ENCODE measurements around the gene DCTN2.
"Not testable (repeated sequence)": the region's sequence is repeated elsewhere in the genome, so short reads cannot be mapped to it uniquely, and the experiment has no call there.

Gene DCTN2

GRCh38 chr12:57513677-57514076 is 33.3 kb downstream of the DCTN2 start:
- DNase-seq = not testable (repeated sequence)

DNA sequence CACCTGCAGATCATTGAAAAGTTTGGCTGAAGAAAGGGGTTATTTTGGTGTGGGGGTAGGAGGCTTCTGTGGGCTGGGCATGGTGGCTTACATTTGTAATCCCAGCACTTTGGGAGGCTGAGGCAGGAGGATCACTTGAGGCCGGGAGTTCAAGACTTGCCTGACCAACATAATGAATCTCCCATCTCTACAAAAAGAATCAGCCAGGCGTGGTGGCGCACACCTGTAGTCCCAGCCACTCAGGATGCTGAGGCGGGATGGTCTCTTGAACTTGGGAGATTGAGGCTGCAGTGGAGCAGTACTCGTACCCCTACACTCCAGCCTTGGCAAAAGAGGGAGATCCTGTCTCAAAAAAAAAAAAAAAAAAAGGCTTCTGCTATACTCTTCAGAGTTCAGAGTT is 33.7 kb downstream of the DCTN2 start:
- DNase-seq = no peak

DNA sequence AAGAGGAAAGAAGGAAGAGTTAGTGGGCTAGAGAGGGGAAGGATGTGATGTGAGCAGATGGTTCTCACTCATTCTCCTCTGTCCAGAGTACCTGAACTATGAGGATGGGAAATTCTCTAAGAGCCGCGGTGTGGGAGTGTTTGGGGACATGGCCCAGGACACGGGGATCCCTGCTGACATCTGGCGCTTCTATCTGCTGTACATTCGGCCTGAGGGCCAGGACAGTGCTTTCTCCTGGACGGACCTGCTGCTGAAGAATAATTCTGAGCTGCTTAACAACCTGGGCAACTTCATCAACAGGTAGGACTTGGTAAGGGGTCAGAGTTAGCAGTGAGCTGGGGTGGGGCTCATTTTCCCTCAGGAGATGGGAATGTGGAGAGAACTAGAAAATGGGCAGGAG is 34.3 kb downstream of the DCTN2 start:
- DNase-seq = no peak

GRCh38 chr12:57511588-57512325 is 35.2 kb downstream of the DCTN2 start:
- no peak for DNase-seq

GRCh38 chr12:57511161-57511560 is 35.8 kb downstream of the DCTN2 start:
- no peak for DNase-seq

DNA sequence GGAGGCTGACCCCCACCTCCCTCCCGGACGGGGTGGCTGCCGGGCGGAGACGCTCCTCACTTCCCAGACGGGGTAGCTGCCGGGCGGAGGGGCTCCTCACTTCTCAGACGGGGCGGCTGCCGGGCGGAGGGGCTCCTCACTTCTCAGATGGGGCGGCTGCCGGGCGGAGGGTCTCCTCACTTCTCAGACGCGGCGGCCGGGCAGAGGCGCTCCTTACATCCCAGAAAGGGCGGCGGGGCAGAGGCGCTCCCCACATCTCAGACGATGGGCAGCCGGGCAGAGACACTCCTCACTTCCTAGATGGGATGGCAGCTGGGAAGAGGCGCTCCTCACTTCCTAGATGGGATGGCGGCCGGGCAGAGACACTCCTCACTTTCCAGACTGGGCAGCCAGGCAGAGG is 39.2 kb downstream of the DCTN2 start:
- not testable (repeated sequence) for DNase-seq

DNA sequence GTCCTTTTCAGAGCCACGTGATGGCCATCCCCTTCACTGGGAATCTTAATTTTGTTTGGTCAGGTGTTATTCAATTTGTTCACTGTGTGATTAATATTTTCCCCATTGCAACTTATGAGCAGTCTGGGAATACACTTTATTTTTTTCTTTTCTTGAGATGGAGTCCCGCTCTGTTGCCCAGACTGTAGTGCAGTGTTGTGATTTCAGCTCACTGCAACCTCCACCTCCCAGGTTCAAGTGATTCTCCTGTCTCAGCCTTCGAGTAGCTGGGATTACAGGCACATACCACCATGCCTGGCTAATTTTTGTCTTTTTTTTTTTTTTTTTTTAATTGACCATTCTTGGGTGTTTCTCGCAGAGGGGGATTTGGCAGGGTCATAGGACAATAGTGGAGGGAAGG is 40.5 kb downstream of the DCTN2 start:
- DNase-seq = not testable (repeated sequence)

GRCh38 chr12:57502311-57502969 is 44.6 kb downstream of the DCTN2 start:
- not testable (repeated sequence) for DNase-seq

- no peak for DNase-seq
Measured at GRCh38 chr12:57500213-57500612, 46.8 kb downstream of the DCTN2 start.

DNA sequence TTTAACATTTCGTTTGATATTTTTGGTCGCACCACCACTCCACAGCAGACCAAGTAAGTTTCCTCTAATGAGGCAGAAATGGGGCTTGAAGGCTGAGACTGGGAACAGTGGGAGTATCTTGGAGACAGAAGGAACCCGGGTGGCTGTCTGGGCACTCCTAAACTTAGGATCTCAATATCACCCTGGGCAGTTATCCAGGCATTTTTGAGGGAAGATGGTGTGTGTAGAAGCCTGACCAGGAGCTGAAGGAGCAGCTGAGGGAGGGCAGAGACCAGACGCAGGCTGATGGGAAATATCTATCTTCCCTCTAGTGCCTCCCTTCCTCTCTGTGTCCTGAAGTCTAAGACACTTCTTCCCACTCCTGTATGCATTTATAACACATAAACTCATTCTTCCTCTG is 48.4 kb downstream of the DCTN2 start:
- DNase-seq = no peak

DNA sequence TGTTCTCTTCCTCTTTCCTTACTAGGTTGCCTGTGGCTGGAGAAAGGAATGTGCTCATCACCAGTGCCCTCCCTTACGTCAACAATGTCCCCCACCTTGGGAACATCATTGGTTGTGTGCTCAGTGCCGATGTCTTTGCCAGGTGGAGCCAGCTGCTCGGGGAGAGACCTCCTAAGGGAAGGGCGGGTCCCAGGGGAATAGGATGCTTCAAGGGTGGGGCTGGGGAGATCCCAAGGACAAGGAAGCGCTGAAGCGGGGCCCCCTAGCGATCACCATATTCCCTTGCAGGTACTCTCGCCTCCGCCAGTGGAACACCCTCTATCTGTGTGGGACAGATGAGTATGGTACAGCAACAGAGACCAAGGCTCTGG is 48.9 kb downstream of the DCTN2 start:
- no peak for DNase-seq

- DNase-seq = no peak
Measured at GRCh38 chr12:57497223-57498131, 49.5 kb downstream of the DCTN2 start.

DNA sequence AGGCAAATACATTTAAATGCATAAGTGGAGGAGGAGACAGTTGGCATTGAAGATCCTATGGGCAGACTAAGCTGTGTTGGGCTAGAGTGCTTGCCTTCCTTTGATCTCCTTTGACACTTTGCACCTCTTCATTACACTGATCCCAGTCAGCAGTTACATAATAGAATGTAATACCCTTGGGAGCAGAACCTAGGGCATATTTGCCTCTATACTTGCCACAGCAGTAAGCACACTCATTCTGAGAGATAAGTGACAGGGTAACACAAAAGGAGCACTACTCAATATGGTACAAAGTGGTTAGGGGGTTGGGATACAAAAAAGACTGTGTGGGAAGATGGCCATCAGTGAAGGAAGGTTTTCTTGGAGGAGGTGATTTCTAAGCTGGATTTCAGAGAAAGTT is 50.2 kb downstream of the DCTN2 start:
- no peak for DNase-seq

GRCh38 chr12:57495051-57495701 is 51.8 kb downstream of the DCTN2 start:
- not testable (repeated sequence) for DNase-seq

- no peak for DNase-seq
Measured at GRCh38 chr12:57491393-57492280, 55.4 kb downstream of the DCTN2 start.

DNA sequence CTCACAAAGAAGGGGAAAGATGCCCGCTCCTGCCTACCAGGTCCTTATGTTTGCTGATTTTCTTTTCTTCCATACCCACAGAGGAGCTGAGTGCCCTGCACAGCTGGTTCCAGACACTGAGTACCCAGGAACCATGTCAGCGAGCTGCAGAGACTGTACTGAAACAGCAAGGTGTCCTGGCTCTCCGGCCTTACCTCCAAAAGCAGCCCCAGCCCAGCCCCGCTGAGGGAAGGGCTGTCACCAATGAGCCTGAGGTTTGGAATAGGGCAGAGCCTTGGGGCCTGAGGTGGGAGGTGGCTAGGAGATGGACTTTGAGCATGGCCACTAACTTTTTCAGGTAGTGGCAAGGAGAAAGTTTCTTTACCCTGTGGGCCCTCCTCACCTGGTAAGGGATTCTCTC is 56.9 kb downstream of the DCTN2 start:
- no peak for DNase-seq

DNA sequence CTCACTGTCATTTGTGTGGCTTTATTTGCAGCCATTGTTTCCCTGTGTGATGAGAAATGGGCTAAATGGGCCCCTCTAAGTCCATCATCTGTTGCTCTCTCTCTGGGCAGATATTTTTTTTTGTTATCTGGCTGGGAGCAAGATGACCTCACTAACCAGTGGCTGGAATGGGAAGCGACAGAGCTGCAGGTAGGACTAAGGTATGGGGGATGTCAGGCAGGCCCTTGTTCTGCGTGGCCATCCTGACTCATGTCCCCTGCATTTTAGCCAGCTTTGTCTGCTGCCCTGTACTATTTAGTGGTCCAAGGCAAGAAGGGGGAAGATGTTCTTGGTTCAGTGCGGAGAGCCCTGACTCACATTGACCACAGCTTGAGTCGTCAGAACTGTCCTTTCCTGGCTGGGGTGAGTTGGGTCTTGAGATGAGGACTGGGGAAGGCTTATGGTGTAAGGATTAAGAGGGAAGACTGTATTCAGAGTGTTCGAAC is 57.8 kb downstream of the DCTN2 start:
- DNase-seq = no peak

GRCh38 chr12:57488402-57489156 is 58.4 kb downstream of the DCTN2 start:
- DNase-seq = no peak

DNA sequence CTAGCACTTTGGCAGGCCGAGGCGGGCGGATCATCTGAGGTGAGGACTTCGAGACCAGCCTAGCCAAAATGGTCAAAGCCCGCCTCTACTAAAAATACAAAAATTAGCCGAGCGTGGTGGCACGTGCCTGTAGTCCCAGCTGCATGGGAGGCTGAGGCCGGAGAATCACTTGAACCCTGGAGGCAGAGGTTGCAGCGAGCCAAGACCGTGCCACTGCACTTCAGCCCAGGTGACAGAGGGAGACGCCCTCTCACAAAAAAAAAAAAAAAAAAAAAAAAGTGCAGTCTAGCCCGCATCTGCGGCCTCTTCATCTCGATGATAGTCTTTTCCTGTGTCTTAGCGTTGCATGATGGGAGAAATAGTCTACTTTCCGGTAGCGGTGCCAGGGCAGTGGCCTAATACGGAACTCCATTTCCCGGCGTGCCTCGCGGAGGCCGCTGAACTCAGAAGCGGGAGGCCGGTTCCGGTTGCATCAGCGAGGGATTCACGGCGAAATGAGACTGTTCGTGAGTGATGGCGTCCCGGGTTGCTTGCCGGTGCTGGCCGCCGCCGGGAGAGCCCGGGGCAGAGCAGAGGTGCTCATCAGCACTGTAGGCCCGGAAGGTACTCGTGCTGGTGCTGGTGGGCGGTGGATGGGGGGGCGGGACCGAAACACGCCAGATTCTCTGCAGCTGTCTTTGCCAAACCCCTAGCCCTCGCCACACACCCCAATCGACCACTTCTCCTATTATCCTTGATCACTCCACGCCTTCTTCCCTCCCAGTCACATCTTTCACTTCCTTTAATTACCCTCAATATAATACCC is 59.2 kb downstream of the DCTN2 start, which contains the start of gene MARS1:
MARS1 (plus strand) TSS at position 472 of the 805 bp plus-strand sequence; CDS start at position 495, 23 bp downstream.
- peak; percentile 83 to 86 for DNase-seq

- DNase-seq = no peak
Measured at GRCh38 chr12:57487055-57487596, 59.9 kb downstream of the DCTN2 start.

Measured in stimulated activated CD4-positive, alpha-beta T cell treated with anti-CD3 and anti-CD28 coated beads, Interleukin-2, amount 100 ng/mL, for 48 hours (primary cell).